ENCODE data around the gene CES4A.
"Not testable (repeated sequence)": the region's sequence is repeated elsewhere in the genome, so short reads cannot be mapped to it uniquely, and the experiment has no call there.

CES4A gene

DNA sequence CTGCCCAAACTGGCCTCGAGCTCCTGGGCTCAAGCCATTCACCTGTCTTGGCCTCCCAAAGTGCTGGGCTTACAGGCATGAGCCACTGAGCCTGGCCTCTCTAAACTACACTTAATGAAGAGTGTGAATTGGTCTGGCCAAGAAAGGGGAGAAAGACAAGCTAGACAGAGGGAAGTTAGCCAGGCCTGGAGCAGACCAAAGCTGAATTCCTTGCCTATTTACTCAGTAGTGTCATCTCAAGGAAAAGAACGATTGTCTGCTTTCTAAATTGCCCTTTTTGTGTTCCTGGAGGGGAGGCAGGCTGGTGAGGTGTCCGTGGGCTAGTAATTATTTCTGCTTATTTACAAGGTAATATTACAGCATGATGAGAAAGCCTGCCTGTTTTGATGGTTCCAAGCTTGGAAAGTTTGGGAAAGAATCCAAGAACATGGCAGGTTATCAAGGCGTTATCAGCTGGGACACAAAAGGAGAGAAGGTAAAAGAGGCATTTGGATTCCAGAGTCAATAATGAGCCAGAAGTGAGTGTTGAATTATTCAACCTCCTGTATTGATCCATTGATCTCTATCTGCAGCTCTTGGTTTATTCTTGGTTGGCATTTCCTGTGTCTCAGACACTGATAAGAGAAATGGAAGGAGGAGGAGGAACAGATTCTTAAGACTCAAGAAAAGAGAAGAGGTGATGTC is 34.3 kb downstream of the CES4A start:
- no peak for DNase-seq (ENCODE audit: low spot score)

DNA sequence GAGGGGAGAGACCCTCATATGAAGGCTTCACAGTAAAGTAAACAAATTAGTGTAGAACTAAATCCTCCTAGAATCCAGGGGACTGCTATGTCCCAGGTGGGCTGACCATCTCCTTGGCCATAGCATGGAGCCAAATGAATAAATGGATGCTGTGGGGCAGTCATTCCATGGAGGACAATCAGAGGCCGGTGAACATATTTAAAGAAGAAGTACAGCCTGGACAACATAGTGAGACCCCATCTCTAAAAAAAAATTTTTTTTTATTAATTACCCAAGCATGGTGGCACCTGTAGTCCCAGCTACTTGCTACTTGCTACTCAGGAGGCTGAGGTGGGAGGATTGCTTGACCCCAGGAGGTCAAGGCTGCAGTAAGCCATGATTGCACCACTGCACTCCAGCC is 35.3 kb downstream of the CES4A start:
- no peak for DNase-seq (ENCODE audit: low spot score)

DNA sequence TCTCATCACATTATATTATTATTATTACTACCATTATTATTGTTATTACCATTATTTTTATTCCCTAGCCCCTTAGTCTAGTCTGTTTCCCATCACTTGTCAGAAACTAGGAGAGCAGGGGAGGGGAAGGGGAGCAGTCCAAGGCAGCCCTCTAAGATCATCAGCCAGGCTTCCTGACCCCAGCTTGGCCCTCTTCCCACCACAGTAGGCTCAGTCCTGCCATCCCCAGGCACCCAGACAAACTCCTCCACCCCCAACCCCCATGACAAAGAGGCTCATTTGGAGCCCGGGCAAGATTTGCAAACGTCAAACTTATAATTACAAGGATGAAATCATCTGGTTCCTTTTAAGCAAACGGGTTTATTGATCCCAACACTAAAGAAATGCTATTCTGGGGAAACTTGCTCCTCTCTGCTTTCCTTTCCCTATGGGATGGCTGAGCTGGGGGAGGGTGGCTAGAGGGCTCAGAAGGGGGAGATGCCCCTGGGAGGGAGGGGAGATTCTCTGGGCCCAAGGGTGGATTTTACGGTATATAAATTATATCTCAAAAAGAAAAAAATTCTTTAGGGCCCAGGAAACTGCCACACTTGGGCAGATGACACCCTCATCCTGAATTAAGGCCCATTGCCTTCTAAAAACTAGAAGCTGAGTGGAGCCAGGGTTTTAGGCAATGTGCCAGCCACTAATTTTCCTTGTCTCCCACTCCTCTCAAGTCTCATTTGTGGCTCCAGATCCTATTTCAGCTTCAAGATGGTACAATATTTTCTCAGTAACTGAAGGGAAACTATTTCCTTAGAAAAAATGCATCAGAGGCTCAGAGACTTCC is 36.2 kb downstream of the CES4A start:
- no peak for DNase-seq (ENCODE audit: low spot score)

DNA sequence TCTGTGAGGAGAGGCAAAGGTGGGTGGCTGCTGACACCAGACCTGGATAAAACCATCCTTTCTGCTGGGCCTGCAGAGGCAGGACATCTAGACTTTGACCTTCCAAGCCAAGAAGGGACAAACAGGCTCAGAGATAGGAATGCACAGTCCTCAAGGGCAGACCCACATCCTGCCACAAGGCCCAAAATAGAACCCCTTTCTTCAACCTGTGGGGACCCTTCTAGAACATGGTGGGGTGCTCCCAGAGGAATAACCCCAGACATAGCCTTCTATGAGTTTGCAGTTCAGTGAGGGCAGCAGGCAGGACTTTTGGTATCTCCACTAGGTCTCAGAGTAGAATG is 36.8 kb downstream of the CES4A start:
- DNase-seq (ENCODE audit: low spot score) = no peak

GRCh38 chr16:67026570-67026969 is 38.2 kb downstream of the CES4A start:
- no peak for DNase-seq (ENCODE audit: low spot score)

DNA sequence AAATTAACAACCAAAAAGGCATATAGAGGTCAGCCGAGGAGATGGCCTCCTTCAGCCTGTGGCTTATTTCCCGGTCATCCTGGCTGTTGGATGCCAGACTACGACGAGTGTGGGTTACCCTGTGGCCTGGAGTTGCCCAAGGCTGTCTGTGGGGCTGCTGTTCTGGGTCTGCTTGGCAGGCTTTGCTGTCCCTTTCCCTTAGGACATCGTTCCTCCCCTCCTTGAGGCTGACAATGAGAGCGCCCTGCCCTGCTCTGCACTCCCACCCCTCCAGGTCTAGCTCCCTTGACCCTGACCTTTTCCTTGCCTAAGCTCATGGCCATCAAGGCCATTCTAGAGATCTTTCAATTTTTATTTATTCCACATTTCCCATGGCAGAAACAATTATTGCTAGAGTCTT is 38.7 kb downstream of the CES4A start:
- DNase-seq (ENCODE audit: low spot score) = no peak

DNA sequence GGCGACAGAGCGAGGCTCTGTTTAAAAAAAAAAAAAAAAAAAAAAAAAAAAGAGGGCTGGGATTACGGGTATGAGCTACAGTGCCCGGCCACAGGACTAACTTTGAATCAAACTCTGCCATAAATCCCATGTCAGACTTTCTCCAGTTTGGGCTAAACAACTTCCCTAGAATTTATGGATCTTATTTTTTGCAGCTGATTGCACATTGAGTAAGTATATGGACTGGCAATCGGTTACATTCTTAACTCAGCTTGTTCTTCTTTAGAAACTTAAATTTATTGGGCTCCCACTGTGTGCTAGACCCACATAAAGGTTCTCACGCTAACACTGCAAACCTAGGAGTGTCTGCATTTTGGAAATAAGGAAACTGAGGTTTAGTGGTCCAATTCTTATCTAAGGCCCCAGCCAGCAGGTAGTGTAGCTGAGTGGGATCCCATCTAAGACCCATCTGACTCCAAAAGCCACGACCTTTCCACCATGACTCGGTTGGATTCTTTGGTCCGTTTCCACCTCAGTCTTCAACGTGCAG is 39.8 kb downstream of the CES4A start:
- no peak for DNase-seq (ENCODE audit: low spot score)

DNA sequence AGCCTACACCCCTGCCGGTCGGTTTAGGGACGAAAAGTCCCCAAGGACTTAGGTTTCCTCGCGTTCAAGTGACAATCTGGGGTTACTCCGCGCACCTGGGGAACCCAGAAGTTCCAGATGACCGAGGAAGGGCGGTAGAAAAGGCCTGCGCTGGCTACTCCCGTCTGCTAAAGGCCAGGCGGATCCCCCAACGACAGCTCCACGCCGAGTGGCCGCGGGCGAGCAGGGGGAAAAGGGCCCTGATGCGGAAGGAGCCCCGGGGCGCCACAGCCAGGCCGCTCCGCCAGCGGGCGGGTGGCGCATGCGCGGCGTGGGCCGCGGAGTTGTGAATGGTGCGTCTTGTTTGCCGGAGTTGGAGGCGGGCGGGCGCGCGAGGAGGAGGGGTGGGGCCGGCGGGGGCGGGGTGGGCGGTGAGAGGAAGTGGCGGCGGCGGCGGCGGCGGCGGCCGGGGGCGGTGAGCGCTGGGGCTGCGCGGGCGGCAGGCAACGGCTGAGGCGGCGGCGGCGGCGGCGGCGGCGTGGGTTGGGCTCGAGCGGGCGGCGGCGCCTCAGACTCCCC is 40.4 kb downstream of the CES4A start, which contains the start of gene CBFB:
TSS of gene CBFB (plus strand) at position 454 of the 558 bp plus-strand sequence. CDS start 259 bp downstream, outside the sequence.
- peak; percentile 94 for DNase-seq (ENCODE audit: low spot score)

DNA sequence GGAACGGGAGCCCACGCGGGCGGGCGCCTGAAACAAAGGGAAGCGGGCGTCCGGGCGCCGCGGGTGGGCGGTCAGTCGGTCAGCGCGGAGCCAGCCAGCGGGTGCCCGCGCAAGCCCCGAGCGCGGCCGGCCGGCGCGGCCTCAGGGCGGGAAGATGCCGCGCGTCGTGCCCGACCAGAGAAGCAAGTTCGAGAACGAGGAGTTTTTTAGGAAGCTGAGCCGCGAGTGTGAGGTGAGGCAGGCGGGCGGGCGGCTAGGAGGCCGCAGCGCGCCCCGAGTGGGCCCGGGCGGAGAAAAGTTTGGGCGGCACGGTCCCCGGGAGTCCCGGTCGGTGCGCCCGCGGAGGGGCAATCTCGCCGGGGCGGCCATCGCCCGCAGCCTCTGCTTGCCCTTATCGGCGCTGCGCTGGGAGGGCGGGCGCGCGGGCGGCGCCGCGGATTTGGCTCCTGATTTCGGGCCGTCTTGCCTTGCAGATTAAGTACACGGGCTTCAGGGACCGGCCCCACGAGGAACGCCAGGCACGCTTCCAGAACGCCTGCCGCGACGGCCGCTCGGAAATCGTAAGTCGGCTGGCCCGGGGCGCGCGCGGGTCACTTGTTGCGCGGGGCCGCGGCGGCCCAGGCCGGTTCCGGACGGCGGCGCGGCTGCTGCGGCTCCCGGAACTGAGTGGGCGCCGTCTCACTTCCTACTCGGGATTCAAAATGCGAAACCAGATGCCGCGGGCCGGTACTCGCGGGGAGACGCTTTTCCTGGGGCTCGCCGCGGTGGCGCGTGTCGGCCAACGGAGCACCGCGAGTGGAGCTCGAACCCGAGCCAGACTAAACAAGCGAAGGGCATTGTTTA is 41.1 kb downstream of the CES4A start:
- DNase-seq (ENCODE audit: low spot score) = peak; percentile 81

GRCh38 chr16:67030221-67030962 is 42.0 kb downstream of the CES4A start:
- no peak for DNase-seq (ENCODE audit: low spot score)

DNA sequence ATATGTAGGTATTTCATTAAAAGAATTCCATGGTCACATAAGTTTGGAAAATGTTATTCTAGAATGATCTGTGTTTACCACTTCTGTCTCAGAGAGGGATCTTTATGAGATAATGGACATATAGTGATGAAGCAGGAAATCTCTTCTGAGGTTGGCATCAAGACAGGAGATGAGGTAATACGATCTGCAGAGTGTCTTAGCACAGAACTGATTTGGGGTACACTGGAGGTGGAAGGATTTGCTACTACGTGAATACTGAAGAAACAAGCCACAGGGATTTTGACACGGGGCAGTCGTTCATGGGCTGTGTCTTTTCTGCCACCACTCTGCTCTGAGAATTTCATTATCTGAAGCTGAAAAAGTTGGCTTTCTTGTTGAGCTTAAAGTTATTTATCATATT is 46.1 kb downstream of the CES4A start:
- DNase-seq (ENCODE audit: low spot score) = no peak

- no peak for DNase-seq (ENCODE audit: low spot score)
Measured at GRCh38 chr16:67035364-67035763, 47.0 kb downstream of the CES4A start.

- DNase-seq (ENCODE audit: low spot score) = no peak
Measured at GRCh38 chr16:67036323-67036741, 47.9 kb downstream of the CES4A start.

DNA sequence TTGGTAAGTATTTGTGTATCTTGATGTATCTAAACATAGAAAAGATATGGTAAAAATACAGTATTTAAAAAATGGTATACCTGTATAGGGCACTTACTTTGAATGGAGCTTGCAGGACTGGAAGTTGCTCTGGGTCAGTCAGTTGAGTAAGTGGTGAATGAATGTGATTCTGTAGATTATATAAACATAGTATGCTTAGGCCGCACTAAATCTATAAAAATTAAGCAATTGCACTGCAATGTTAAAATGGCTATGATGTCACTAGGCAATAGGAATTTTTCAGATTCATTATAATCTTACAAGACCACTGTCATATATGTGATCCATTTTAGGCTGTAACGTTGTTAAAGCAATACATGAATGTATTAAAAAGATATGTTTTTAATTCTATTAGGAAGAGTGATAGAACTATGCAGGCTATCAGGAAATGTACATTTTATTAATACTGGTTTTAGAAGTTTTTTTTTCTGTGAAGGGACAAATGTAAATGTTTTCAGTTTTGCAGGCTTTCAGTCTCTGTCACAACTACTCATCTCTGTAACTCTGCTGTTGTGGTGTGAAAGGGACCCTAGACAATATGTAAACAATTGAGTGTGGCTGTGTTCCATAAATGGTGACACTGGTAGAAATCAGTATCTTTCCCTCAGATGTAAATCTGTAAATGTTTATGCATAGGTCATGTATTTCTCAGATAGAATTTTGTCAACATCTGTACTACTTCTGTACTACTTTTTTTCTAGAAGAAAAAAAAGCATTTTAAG is 51.1 kb downstream of the CES4A start:
- DNase-seq (ENCODE audit: low spot score) = no peak

DNA sequence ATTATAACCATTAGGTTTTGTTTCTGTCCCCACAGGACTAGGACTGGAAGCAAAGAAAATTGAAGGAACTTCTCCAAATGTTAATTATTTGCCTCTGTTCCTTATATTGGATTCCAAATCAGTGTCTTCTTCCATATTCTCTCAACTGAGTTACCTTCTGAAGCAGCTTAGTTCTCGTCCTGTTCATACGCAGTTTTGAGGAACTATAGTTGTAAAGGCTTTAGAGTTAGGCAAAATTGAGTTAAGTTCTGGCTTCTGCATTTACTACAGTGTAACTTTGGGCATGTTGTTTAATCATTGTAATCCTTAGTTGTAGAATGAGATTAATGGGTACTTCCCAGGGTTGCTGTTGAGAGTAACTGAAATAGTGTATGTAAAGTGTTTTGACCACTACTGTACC is 51.8 kb downstream of the CES4A start:
- no peak for DNase-seq (ENCODE audit: low spot score)

- no peak for DNase-seq (ENCODE audit: low spot score)
Measured at GRCh38 chr16:67040906-67041305, 52.5 kb downstream of the CES4A start.

GRCh38 chr16:67041520-67041919 is 53.1 kb downstream of the CES4A start:
- DNase-seq (ENCODE audit: low spot score) = not testable (repeated sequence)

- DNase-seq (ENCODE audit: low spot score) = no peak
Measured at GRCh38 chr16:67043420-67043819, 55.0 kb downstream of the CES4A start.

GRCh38 chr16:67050796-67051195 is 62.4 kb downstream of the CES4A start:
- no peak for DNase-seq (ENCODE audit: low spot score)

- DNase-seq (ENCODE audit: low spot score) = no peak
Measured at GRCh38 chr16:67052399-67052798, 64.0 kb downstream of the CES4A start.

Data from left forelimb (tissue), 1 donor.